Fibroblast of mammary gland (primary cell): ENCODE data around the gene TBX20.

ENCODE experiments used
- DNase-seq: peaks from one replicate; pipeline ENCODE4 v3.0.0-alpha.2; 2010; ENCODE audit warnings: low read depth
- H3K4me3 ChIP-seq: 2 replicates; pipeline ENCODE4 v1.5.1; 2011; ENCODE audit warnings: low read depth, mild to moderate bottlenecking, low read length, moderate library complexity; ENCODE audit not compliant: control insufficient read depth
- CTCF ChIP-seq: conservative IDR thresholded peaks from 2 replicates; pipeline ENCODE4 v1.5.1; 2011; ENCODE audit warnings: low read depth, low read length, inconsistent platforms; ENCODE audit not compliant: control insufficient read depth, insufficient read depth

Gene TBX20

GRCh38 chr7:35261041-35261440 lies 7.1 kb upstream of the TBX20 start:
- no peak for TF ChIP-seq CTCF
- no peak overlapping the region for H3K4me3 ChIP-seq
- DNase-seq = no peak

- H3K4me3 ChIP-seq = no peak overlapping the region
- no peak for DNase-seq
- no peak for TF ChIP-seq CTCF
Observed at GRCh38 chr7:35260246-35260645, 6.3 kb upstream of the TBX20 start.

- no peak for DNase-seq
- no peak overlapping the region for H3K4me3 ChIP-seq
- TF ChIP-seq CTCF = no peak
Observed at GRCh38 chr7:35259523-35259908, 5.6 kb upstream of the TBX20 start.

- no peak overlapping the region for H3K4me3 ChIP-seq
- TF ChIP-seq CTCF = no peak
- no peak for DNase-seq
Observed at GRCh38 chr7:35258868-35259522, 5.1 kb upstream of the TBX20 start.

- no peak overlapping the region for H3K4me3 ChIP-seq
- TF ChIP-seq CTCF = no peak
- DNase-seq = no peak
Observed at GRCh38 chr7:35258125-35258867, 4.4 kb upstream of the TBX20 start.

GRCh38 chr7:35257251-35258124 lies 3.6 kb upstream of the TBX20 start:
- TF ChIP-seq CTCF = no peak
- H3K4me3 ChIP-seq = no peak overlapping the region
- no peak for DNase-seq
